Left lung (tissue), 10 donors: ENCODE data around the gene C1QL1. TPM values are rescaled to one million over a fixed set of nuclear protein-coding genes. Genes with fewer than 3 reads are reported as not detected.

ENCODE experiments used
- ATAC-seq: fragments of 200-7000 bp; cut with Tn5 transposase; one replicate; pipeline ENCODE4 v1.9.1; 2020; ENCODE audit warnings: moderate library complexity
- DNase-seq, 4 donors: peaks; one replicate each; pipeline ENCODE4 v3.0.0-alpha.2; 2013 to 2020
- H3K27ac ChIP-seq, 2 donors: fragments of 200-600 bp; sonication (generic) in 1 of 2; one replicate each; pipeline versions ENCODE4 v1.5.0 to v1.8.0; 2020 to 2021
- H3K27me3 ChIP-seq, 2 donors: fragments of 200-600 bp; sonication (generic) in 1 of 2; one replicate each; pipeline versions ENCODE4 v1.5.0 to v1.8.0; 2020 to 2021
- H3K36me3 ChIP-seq, 2 donors: fragments of 200-600 bp; sonication (generic) in 1 of 2; one replicate each; pipeline versions ENCODE4 v1.5.0 to v1.8.0; 2020 to 2021
- H3K4me1 ChIP-seq, 2 donors: fragments of 200-600 bp; one replicate each; pipeline ENCODE4 v1.8.0; 2021
- H3K4me3 ChIP-seq, 2 donors: fragments of 200-600 bp; sonication (generic) in 1 of 2; one replicate each; pipeline versions ENCODE4 v1.5.0 to v1.8.0; 2020 to 2021; ENCODE audit warnings: mild to moderate bottlenecking in 1 of 2
- H3K9me3 ChIP-seq, 2 donors: fragments of 200-600 bp; sonication (generic) in 1 of 2; one replicate each; pipeline versions ENCODE4 v1.5.0 to v1.8.0; 2020 to 2021
- intact Hi-C, 2 donors: fragments of 100-400 bp; cut with DNase I; formaldehyde crosslinking; loops; one replicate each; pipeline versions ENCODE4 v1.11.2 to v1.14.2; 2022
- polyA plus RNA-seq, 6 donors: library from polyadenylated mRNA; unstranded; fragments of 120-200 nt; gene quantifications; one replicate each; pipeline ENCODE4 v1.2.1, GENCODE V29; 2013; ENCODE audit not compliant: insufficient read length in 6 of 6
- total RNA-seq, 2 donors: library from RNA; stranded (reverse); fragmentation: NEBNext Ultra II Directional; extraction: Animal tissue kit (Norgen Biotek cat#: 25700); gene quantifications; one replicate each; pipeline ENCODE4 v1.2.1, GENCODE V29; 2021
- TF ChIP-seq, protein P1 (sequence below), 2 donors: fragments of 200-600 bp; sonication (generic) in 1 of 2; IDR thresholded peaks; one replicate each; pipeline versions ENCODE4 v1.5.0 to v1.8.0; 2021; ENCODE audit warnings: antibody characterized with exemption in 2 of 2
- donor health status: DM: no; HTN: yes; CAD: no.
- donor health status: DM: no; HTN: no; CAD: no.

C1QL1 gene
- total and polyA plus RNA-seq, 8 donors: 0.70 to 2.9 (median 2.2) TPM; not detected in 1

DNA sequence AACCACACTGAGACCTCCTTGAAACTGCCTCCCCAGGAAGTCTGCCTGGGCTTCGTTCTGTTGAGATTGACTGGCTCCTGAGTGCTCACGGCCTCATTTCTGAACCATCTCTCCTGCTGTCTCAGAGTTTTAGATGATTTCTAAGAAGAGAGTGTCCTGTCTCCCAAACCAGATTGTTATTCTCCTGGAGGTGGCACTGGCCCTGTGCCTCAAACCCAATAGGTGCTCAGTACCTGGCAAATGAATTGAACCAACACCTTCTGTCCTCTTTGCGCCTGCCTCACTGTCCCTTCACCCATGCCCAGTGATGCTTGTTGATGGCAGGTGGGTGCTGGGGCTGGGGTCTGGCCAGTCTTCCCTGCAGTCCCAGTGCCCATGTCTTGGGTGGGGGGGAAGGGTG is 36.3 kb upstream of the C1QL1 start:
- ATAC-seq (no peak), DNase-seq (no peak)
- no peak overlapping the region for H3K4me3 ChIP-seq
- no peak overlapping the region for H3K27ac ChIP-seq
- TF ChIP-seq, protein P1, sequence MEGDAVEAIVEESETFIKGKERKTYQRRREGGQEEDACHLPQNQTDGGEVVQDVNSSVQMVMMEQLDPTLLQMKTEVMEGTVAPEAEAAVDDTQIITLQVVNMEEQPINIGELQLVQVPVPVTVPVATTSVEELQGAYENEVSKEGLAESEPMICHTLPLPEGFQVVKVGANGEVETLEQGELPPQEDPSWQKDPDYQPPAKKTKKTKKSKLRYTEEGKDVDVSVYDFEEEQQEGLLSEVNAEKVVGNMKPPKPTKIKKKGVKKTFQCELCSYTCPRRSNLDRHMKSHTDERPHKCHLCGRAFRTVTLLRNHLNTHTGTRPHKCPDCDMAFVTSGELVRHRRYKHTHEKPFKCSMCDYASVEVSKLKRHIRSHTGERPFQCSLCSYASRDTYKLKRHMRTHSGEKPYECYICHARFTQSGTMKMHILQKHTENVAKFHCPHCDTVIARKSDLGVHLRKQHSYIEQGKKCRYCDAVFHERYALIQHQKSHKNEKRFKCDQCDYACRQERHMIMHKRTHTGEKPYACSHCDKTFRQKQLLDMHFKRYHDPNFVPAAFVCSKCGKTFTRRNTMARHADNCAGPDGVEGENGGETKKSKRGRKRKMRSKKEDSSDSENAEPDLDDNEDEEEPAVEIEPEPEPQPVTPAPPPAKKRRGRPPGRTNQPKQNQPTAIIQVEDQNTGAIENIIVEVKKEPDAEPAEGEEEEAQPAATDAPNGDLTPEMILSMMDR (IDR thresholded peaks at IDR 0.05): no peak
- H3K36me3 ChIP-seq: no peaks in the 10 kb centered on the region
- H3K27me3 ChIP-seq: peaks cover 0 to 19% of the 10 kb centered on the region in 2 donors
- intact Hi-C loops: no loop called here
- H3K9me3 ChIP-seq: peaks cover 0 to 3% of the 10 kb centered on the region in 2 donors
- no peaks in the 10 kb centered on the region for H3K4me1 ChIP-seq

DNA sequence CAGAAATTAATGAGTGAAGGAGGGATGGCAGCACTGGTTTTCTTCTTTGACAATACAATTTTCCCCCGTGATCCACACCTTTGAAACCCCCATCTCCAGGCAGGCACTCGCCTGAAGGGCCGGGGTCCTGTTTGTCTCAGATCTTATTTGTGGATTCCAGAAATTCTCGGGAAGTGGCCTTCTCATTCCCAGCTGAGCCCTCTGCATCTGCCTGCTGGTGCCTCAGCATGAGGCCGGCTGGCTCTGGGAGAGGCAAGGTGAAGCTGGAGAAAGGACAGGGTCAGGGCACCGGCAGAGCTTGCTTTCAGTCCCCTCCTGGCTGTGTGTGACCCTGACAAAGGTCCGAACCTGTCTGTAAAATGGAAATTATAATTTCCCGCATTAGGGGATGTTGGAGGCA is 35.8 kb upstream of the C1QL1 start:
- DNase-seq: no peak
- no peaks in the 10 kb centered on the region for H3K4me1 ChIP-seq
- no peak overlapping the region for H3K4me3 ChIP-seq
- no peaks in the 10 kb centered on the region for H3K36me3 ChIP-seq
- no peak for ATAC-seq
- TF ChIP-seq, protein P1 (IDR thresholded peaks at IDR 0.05): no peak
- H3K27ac ChIP-seq: no peak overlapping the region
- intact Hi-C loops: no loop called here
- H3K27me3 ChIP-seq: peaks cover 0 to 19% of the 10 kb centered on the region in 2 donors
- H3K9me3 ChIP-seq: peaks cover 0 to 5% of the 10 kb centered on the region in 2 donors

DNA sequence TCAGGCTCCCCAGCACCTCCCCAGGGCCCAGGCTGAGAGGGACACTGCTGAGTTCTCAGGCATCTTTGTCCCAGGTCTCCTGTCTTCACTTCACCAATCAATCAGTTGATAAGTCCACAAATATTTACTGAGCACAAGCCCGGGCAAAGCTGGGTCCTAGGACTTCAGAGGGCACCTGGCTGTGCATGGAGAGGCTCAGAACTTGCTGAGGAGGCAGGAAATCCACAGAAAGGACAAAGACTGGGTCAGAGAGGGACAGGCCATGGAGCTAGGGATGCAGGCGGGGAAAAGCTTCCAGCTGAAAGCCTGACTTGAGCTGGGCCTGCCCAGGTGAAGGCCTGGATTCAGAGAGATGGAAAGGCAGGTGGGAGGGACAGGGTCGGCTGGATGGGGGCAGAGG is 33.2 kb upstream of the C1QL1 start:
- TF ChIP-seq, protein P1 (IDR thresholded peaks at IDR 0.05): no peak
- no peak for ATAC-seq
- DNase-seq: no peak
- Histone ChIP-seq H3K4me3 (no peak overlapping the region), H3K9me3 (peaks cover 0 to 5% of the 10 kb centered on the region in 2 donors), H3K27ac (no peak overlapping the region), H3K27me3 (peaks cover 0 to 36% of the 10 kb centered on the region in 2 donors), H3K36me3 (no peaks in the 10 kb centered on the region), H3K4me1 (no peaks in the 10 kb centered on the region)
- intact Hi-C loops: no loop called here

DNA sequence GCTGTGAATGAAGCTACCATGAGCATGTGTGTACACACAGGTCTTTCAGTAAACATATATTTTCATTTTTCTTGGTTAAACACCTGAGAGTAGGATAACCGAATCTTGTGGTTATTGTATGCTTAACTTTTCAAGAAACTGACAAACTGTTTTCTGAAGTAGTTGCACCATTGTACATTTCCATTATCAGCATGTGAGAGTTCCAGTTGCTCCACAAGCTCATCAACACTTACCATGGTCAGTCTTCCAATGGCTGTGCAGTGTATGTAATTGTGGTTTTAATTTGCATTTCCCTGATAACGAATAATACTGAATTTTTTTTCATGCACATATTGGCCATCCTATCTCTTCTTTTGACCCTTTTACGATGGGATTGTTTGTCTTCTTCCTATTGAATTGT is 31.3 kb upstream of the C1QL1 start:
- Histone ChIP-seq H3K9me3 (peaks cover 0 to 5% of the 10 kb centered on the region in 2 donors), H3K4me3 (no peak overlapping the region), H3K27me3 (peaks cover 0 to 31% of the 10 kb centered on the region in 2 donors), H3K4me1 (no peaks in the 10 kb centered on the region), H3K36me3 (no peaks in the 10 kb centered on the region), H3K27ac (no peak overlapping the region)
- ATAC-seq (no peak), DNase-seq (no peak)
- intact Hi-C loops: no loop called here
- TF ChIP-seq, protein P1 (IDR thresholded peaks at IDR 0.05): no peak

DNA sequence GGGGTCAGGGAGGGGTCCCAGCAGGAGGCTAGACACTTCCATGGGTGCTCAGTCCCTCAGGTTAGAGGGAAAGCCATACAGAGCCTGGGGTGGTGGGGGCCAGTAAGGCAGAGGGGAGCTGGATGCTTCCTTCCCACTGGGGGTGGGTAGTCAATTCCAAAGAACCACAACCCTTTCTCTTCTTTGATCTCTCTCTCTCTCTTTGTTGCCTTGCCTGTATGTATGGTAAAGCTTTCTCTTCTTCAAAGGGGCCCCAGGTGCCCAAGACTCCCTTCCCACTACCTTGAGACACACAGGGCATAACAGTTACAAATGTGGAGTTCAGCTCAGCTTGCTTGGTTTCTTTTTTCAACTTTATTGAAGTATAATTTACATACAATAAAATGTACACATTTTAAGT is 30.5 kb upstream of the C1QL1 start:
- intact Hi-C loops: no loop called here
- peaks cover 0 to 24% of the 10 kb centered on the region in 2 donors for H3K27me3 ChIP-seq
- ATAC-seq (no peak), DNase-seq (no peak)
- TF ChIP-seq, protein P1 (IDR thresholded peaks at IDR 0.05): no peak
- no peak overlapping the region for H3K4me3 ChIP-seq
- no peaks in the 10 kb centered on the region for H3K36me3 ChIP-seq
- no peaks in the 10 kb centered on the region for H3K4me1 ChIP-seq
- H3K9me3 ChIP-seq: peaks cover 0 to 5% of the 10 kb centered on the region in 2 donors
- H3K27ac ChIP-seq: no peak overlapping the region
